Testis (tissue), 2 donors: Measurements from ENCODE around the gene SEC22A.

ENCODE experiments used
- POLR2A ChIP-seq: fragments of 450-650 bp; IDR thresholded peaks from one replicate; pipeline ENCODE4 v1.6.1; 2017; ENCODE audit warnings: antibody characterized with exemption, mild to moderate bottlenecking, moderate library complexity
- TF ChIP-seq, protein P1 (sequence below), 3 experiments: fragments of 450-650 bp in 2 of 3; fragments of 200-600 bp in 1 of 3; sonication (generic) in 1 of 3; IDR thresholded peaks; one replicate each; pipeline ENCODE4 v1.5.1; 2016 to 2019; ENCODE audit warnings: antibody characterized with exemption in 3 of 3, mild to moderate bottlenecking in 2 of 3, moderate library complexity in 1 of 3

DNA sequence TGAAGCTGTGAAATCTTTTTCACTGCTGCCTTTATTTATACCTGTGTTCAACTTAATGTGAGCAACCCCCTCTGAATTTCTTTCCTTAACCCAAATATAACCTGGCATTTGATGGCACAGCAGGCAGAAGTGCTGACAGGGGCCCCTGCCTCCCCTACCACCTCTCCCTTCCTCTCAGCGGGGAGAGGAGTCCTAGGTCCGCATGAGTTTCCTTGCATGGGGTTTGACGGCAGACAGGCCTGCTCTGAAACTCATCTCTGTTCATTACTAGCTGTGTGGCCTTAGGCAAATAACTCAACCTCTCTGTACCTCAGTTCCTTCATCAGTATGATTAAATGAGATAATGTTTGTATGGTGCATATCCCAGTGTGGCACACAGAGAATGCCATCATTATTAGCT, 79.7 kb downstream of the SEC22A start:
- TF ChIP-seq, protein P1, sequence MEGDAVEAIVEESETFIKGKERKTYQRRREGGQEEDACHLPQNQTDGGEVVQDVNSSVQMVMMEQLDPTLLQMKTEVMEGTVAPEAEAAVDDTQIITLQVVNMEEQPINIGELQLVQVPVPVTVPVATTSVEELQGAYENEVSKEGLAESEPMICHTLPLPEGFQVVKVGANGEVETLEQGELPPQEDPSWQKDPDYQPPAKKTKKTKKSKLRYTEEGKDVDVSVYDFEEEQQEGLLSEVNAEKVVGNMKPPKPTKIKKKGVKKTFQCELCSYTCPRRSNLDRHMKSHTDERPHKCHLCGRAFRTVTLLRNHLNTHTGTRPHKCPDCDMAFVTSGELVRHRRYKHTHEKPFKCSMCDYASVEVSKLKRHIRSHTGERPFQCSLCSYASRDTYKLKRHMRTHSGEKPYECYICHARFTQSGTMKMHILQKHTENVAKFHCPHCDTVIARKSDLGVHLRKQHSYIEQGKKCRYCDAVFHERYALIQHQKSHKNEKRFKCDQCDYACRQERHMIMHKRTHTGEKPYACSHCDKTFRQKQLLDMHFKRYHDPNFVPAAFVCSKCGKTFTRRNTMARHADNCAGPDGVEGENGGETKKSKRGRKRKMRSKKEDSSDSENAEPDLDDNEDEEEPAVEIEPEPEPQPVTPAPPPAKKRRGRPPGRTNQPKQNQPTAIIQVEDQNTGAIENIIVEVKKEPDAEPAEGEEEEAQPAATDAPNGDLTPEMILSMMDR (IDR thresholded peaks at IDR 0.05) = no peak
- TF ChIP-seq POLR2A = no peak
